HepG2 (cell line): Measurements from ENCODE around the gene RAD54L. TPM values are rescaled to one million over a fixed set of nuclear protein-coding genes. Genes with fewer than 3 reads are reported as not detected.

Source experiments
- ATAC-seq: fragments of 200-7000 bp; cut with Tn5 transposase; 3 replicates; pipeline ENCODE4 v1.9.1; 2020; ENCODE audit warnings: mild to moderate bottlenecking, moderate library complexity
- BruUV-seq: library from RNA; stranded (reverse); fragments of 400-500 nt; replicated peaks from 2 replicates; lab custom pipeline; 2021; lab: Mats Ljungman, UMichigan
- CTCF ChIA-PET: fragments of 300-600 bp; formaldehyde crosslinking; extraction: SDS; loops from one replicate; lab custom pipeline; 2021; ENCODE audit warnings: low total read pairs, inconsistent platforms, low intra/inter-chr PET ratio; lab: Yijun Ruan, JAX
- POLR2A ChIA-PET: fragments of 350-600 bp; sonication (Branson Sonifier 250); formaldehyde crosslinking; loops from one replicate; lab custom pipeline; 2020; ENCODE audit warnings: antibody characterized with exemption, inconsistent platforms; lab: Yijun Ruan, JAX
- DNase-seq: peaks from one replicate; pipeline ENCODE4 v3.0.0-alpha.2; 2015; ENCODE audit warnings: low spot score
- FAIRE-seq: peaks from 3 replicates; lab custom pipeline; 2011; peaks lifted over from hg19 to GRCh38; lab: Jason Lieb, UNC
- H2AFZ ChIP-seq: one replicate; pipeline ENCODE4 v1.6.1; 2011; ENCODE audit warnings: low read length, inconsistent platforms
- H3K27ac ChIP-seq: fragments of 300-600 bp; 3 replicates; pipeline ENCODE4 v1.8.0; 2011; ENCODE audit warnings: mixed run types, mild to moderate bottlenecking, mixed read lengths, low read length, inconsistent platforms; ENCODE audit not compliant: insufficient read depth; ENCODE audit errors: extremely low read length
- H3K27me3 ChIP-seq, 2 experiments: fragments of 200-600 bp in 1 of 2; 2 replicates in 1 of 2; 3 replicates in 1 of 2; pipeline versions ENCODE4 v1.6.0 to v1.8.0; 2011; ENCODE audit warnings: low read length in 2 of 2, mild to moderate bottlenecking in 2 of 2, moderate library complexity in 2 of 2, inconsistent platforms in 1 of 2; ENCODE audit not compliant: insufficient read depth in 2 of 2, control insufficient read depth in 1 of 2
- H3K36me3 ChIP-seq, 2 experiments: fragments of 200-600 bp in 1 of 2; replicated peaks in 1 of 2; 2 replicates in 1 of 2; 3 replicates in 1 of 2; pipeline versions ENCODE4 v1.5.1 to v1.8.0; 2011; ENCODE audit warnings: low read length in 2 of 2, inconsistent platforms in 1 of 2; ENCODE audit not compliant: insufficient read depth in 2 of 2, control insufficient read depth in 1 of 2
- H3K4me1 ChIP-seq: 2 replicates; pipeline ENCODE4 v1.5.1; 2012; ENCODE audit warnings: low read length, inconsistent platforms; ENCODE audit not compliant: insufficient read depth
- H3K4me2 ChIP-seq: 2 replicates; pipeline ENCODE4 v1.6.0; 2011; ENCODE audit warnings: low read depth, low read length, inconsistent platforms
- H3K4me3 ChIP-seq, 3 experiments: fragments of 200-600 bp in 1 of 3; sonication (generic), shearing (Covaris generic) in 1 of 3; replicated peaks in 1 of 3; 2 replicates each; pipeline ENCODE4 v1.5.1; 2011 to 2016; ENCODE audit warnings: low read length in 3 of 3, inconsistent platforms in 2 of 3, low read depth in 2 of 3, mild to moderate bottlenecking in 2 of 3, control low read depth in 1 of 3, mixed read lengths in 1 of 3; ENCODE audit not compliant: insufficient read depth in 1 of 3
- H3K79me2 ChIP-seq: one replicate; pipeline ENCODE4 v1.6.1; 2011; ENCODE audit warnings: low read length, inconsistent platforms; ENCODE audit not compliant: insufficient read depth
- H3K9ac ChIP-seq: 2 replicates; pipeline ENCODE4 v1.6.0; 2011; ENCODE audit warnings: mild to moderate bottlenecking, low read depth, low read length, inconsistent platforms; ENCODE audit not compliant: insufficient read depth
- H3K9me3 ChIP-seq: 2 replicates; pipeline ENCODE4 v1.5.1; 2012; ENCODE audit warnings: mild to moderate bottlenecking, low read length
- H4K20me1 ChIP-seq: 2 replicates; pipeline ENCODE4 v1.6.0; 2011; ENCODE audit warnings: inconsistent platforms, mild to moderate bottlenecking, low read length, moderate library complexity; ENCODE audit not compliant: insufficient read depth
- HIC2 ChIP-seq: sonication (generic); formaldehyde crosslinking; IDR thresholded peaks from 2 replicates; pipeline ENCODE4 v1.9.0; 2022; ENCODE audit warnings: low read depth, missing genetic modification reagents
- KLF6 ChIP-seq: IDR thresholded peaks from 2 replicates; pipeline ENCODE4 v1.8.0; 2016; ENCODE audit warnings: missing biosample characterization, missing genetic modification reagents
- RARA ChIP-seq: IDR thresholded peaks from 2 replicates; pipeline ENCODE4 v1.6.1; 2016; ENCODE audit warnings: missing genetic modification reagents, missing compliant biosample characterization
- TOE1 ChIP-seq: sonication (generic); formaldehyde crosslinking; IDR thresholded peaks from 2 replicates; pipeline ENCODE4 v1.4.0; 2020; ENCODE audit warnings: mild to moderate bottlenecking, missing genetic modification reagents
- TRIM22 ChIP-seq: fragments of 450-650 bp; IDR thresholded peaks from 2 replicates; pipeline ENCODE4 v1.6.1; 2017
- U2AF1 ChIP-seq: fragments of 200-400 bp; formaldehyde crosslinking; optimal IDR thresholded peaks from 2 replicates; pipeline ENCODE3; 2017; ENCODE audit warnings: mild to moderate bottlenecking, low read depth, low read length
- ZBTB26 ChIP-seq: IDR thresholded peaks from 2 replicates; pipeline ENCODE4 v1.6.1; 2016; ENCODE audit warnings: missing compliant biosample characterization, missing genetic modification reagents, borderline replicate concordance
- ZNF256 ChIP-seq: sonication (generic); formaldehyde crosslinking; conservative IDR thresholded peaks from 2 replicates; pipeline ENCODE4 v1.4.0; 2020; ENCODE audit warnings: missing genetic modification reagents
- ZNF609 ChIP-seq: sonication (generic); formaldehyde crosslinking; IDR thresholded peaks from 2 replicates; pipeline ENCODE4 v1.4.0; 2020; ENCODE audit warnings: mild to moderate bottlenecking, missing genetic modification reagents, borderline replicate concordance
- WGBS: methylation state at CpG from one replicate; pipeline ENCODE4 v1.1.6; 2017; ENCODE audit warnings: low lambda C conversion rate; 5-methylcytosine and 5-hydroxymethylcytosine counted together
- in situ Hi-C: cut with HindIII; loops from 2 replicates; pipeline ENCODE4 v1.10.0; 2017; ENCODE audit warnings: low pct_unique_long_range_greater_than_20kb; ENCODE audit not compliant: extremely low pct_ligation_motif_present
- intact Hi-C: fragments of 100-400 bp; cut with micrococcal nuclease; formaldehyde crosslinking; loops from one replicate; pipeline ENCODE4 v1.10.0; 2022; ENCODE audit not compliant: unreplicated experiment
- polyA plus RNA-seq, 8 experiments: library from polyadenylated mRNA; depleted of rRNA in 3 of 8; stranded (reverse) in 7 of 8; unstranded in 1 of 8; fragments of >200 nt; fragmentation: Illumina TruSeq in 4 of 8; extraction: Trizol in 4 of 8; gene quantifications; 2 replicates each; pipeline versions ENCODE4 v1.2.1 to v1.2.3, GENCODE V29; 2011 to 2016; ENCODE audit warnings: low read depth in 4 of 8, missing spikeins in 1 of 8, mixed read lengths in 1 of 8; ENCODE audit not compliant: insufficient read depth in 1 of 8
- total RNA-seq, 5 experiments: library from RNA; depleted of rRNA; stranded (reverse); fragments of >200 nt; fragmentation: Illumina TruSeq; extraction: Trizol; gene quantifications; 2 replicates each; pipeline ENCODE4 v1.2.3, GENCODE V29; 2016; ENCODE audit warnings: low read depth in 1 of 5

RAD54L gene
- total and polyA plus RNA-seq, 2 of the 13 experiments (the other 11 are each of a cell fraction or from before 2014, with no cell fraction given): 10.2 to 30.0 TPM

- H3K9me3 ChIP-seq: no peaks in the 10 kb centered on the region
- ChIA-PET POLR2A (no interaction called here), CTCF (no interaction called here)
- peaks cover 13% of the 10 kb centered on the region for H3K4me1 ChIP-seq
- no peaks in the 10 kb centered on the region for H3K79me2 ChIP-seq
- no peak overlapping the region for H2AFZ ChIP-seq
- DNase-seq: no peak
- H3K4me2 ChIP-seq: no peak overlapping the region
- intact Hi-C loops (no loop called here), in situ Hi-C loops (no loop called here)
- TF ChIP-seq ZNF256 (CRISPR knock-in tag) (no peak), ZBTB26 (no peak), HIC2 (CRISPR knock-in tag) (no peak), RARA (CRISPR knock-in tag) (no peak), KLF6 (no peak), U2AF1 (no peak), ZNF609 (no peak), TRIM22 (no peak), TOE1 (CRISPR knock-in tag) (no peak)
- no peak overlapping the region for H3K27ac ChIP-seq
- no TSS peak for BruUV-seq
- no peak overlapping the region for H3K9ac ChIP-seq
- H4K20me1 ChIP-seq: no peaks in the 10 kb centered on the region
- no peak for ATAC-seq
- no peak overlapping the region for H3K4me3 ChIP-seq
- H3K27me3 ChIP-seq: no peaks in the 10 kb centered on the region
- FAIRE-seq: no peak
- H3K36me3 ChIP-seq: peaks cover 22 to 44% of the 10 kb centered on the region in 2 experiments
- WGBS: 100% methylated on average over 1 of the region's 1 CpG
Observed at GRCh38 chr1:46284058-46284457, 36.5 kb downstream of the RAD54L start.
